SK-N-SH (cell line): ENCODE data around the gene MYH15. TPM values are rescaled to one million over a fixed set of nuclear protein-coding genes. Genes with fewer than 3 reads are reported as not detected.
A peak's percentile ranks its signal among the peaks of the same experiment; 100 is the strongest.

ENCODE experiments used
- CTCF ChIA-PET: fragments of 300-600, 350-600 bp; formaldehyde crosslinking; extraction: SDS; loops from one replicate; lab custom pipeline; 2021; lab: Yijun Ruan, JAX
- POLR2A ChIA-PET: fragments of 350-600 bp; sonication (Branson Sonifier 250); formaldehyde crosslinking; extraction: SDS; loops from one replicate; lab custom pipeline; 2020; ENCODE audit warnings: antibody characterized with exemption, inconsistent platforms; lab: Yijun Ruan, JAX
- DNase-seq: peaks from one replicate; pipeline ENCODE4 v3.0.0; 2012
- H2AFZ ChIP-seq: fragments of 200-600 bp; sonication (generic); 2 replicates; pipeline ENCODE4 v1.8.1; 2016; ENCODE audit warnings: antibody characterized with exemption, mild to moderate bottlenecking, low read depth
- H3F3A ChIP-seq: fragments of 200-600 bp; sonication (generic); replicated peaks from 2 replicates; pipeline ENCODE3; 2016; ENCODE audit warnings: antibody characterized with exemption, mild to moderate bottlenecking; ENCODE audit not compliant: insufficient read depth
- H3K27ac ChIP-seq, 2 experiments: fragments of 200-500 bp in 1 of 2; fragments of 200-600 bp in 1 of 2; sonication (Bioruptor generic) in 1 of 2; sonication (generic), shearing (Covaris generic) in 1 of 2; 2 replicates each; pipeline versions ENCODE4 v1.5.1 to v1.6.1; 2014 to 2016; ENCODE audit warnings: low read depth in 2 of 2, inconsistent platforms in 1 of 2, low read length in 1 of 2, mild to moderate bottlenecking in 1 of 2, mixed read lengths in 1 of 2
- H3K27me3 ChIP-seq: fragments of 200-600 bp; sonication (generic), shearing (Covaris generic); 2 replicates; pipeline ENCODE4 v1.6.1; 2016; ENCODE audit warnings: mixed run types; ENCODE audit not compliant: insufficient read depth
- H3K36me3 ChIP-seq, 2 experiments: fragments of 200-500 bp in 1 of 2; fragments of 200-600 bp in 1 of 2; sonication (Bioruptor generic) in 1 of 2; sonication (generic) in 1 of 2; replicated peaks in 1 of 2; 2 replicates each; pipeline versions ENCODE3 to v1.5.1; 2014 to 2016; ENCODE audit warnings: low read length in 1 of 2, mild to moderate bottlenecking in 1 of 2; ENCODE audit not compliant: insufficient read depth in 2 of 2, control insufficient read depth in 1 of 2
- H3K4me1 ChIP-seq, 2 experiments: fragments of 200-500 bp in 1 of 2; fragments of 200-600 bp in 1 of 2; sonication (Bioruptor generic) in 1 of 2; sonication (generic), shearing (Covaris generic) in 1 of 2; 2 replicates each; pipeline versions ENCODE4 v1.5.1 to v1.6.1; 2014 to 2016; ENCODE audit warnings: low read depth in 1 of 2, low read length in 1 of 2, mixed run types in 1 of 2; ENCODE audit not compliant: insufficient read depth in 2 of 2, control insufficient read depth in 1 of 2
- H3K4me2 ChIP-seq: fragments of 200-600 bp; sonication (generic), shearing (Covaris generic); 2 replicates; pipeline ENCODE4 v1.6.1; 2017; ENCODE audit warnings: mixed run types
- H3K4me3 ChIP-seq, 2 experiments: fragments of 200-500 bp in 1 of 2; fragments of 200-600 bp in 1 of 2; sonication (Bioruptor generic) in 1 of 2; sonication (generic), shearing (Covaris generic) in 1 of 2; 2 replicates each; pipeline versions ENCODE4 v1.5.1 to v1.8.1; 2014 to 2016; ENCODE audit warnings: low read depth in 2 of 2, inconsistent platforms in 1 of 2, low read length in 1 of 2, mild to moderate bottlenecking in 1 of 2, mixed read lengths in 1 of 2, moderate library complexity in 1 of 2
- H3K79me2 ChIP-seq: fragments of 200-600 bp; sonication (generic); 2 replicates; pipeline ENCODE4 v1.8.1; 2017; ENCODE audit warnings: mild to moderate bottlenecking; ENCODE audit not compliant: insufficient read depth
- H3K9ac ChIP-seq: fragments of 200-600 bp; sonication (generic); 2 replicates; pipeline ENCODE4 v1.6.1; 2017; ENCODE audit warnings: mixed run types
- H3K9me2 ChIP-seq: fragments of 200-600 bp; sonication (generic); 2 replicates; pipeline ENCODE4 v1.6.1; 2017; ENCODE audit warnings: mixed run types
- H3K9me3 ChIP-seq: fragments of 200-600 bp; sonication (generic); 2 replicates; pipeline ENCODE4 v1.6.1; 2017; ENCODE audit warnings: mixed run types, mild to moderate bottlenecking, moderate library complexity
- H4K20me1 ChIP-seq: fragments of 200-600 bp; sonication (generic); 2 replicates; pipeline ENCODE4 v1.6.1; 2017; ENCODE audit warnings: mild to moderate bottlenecking, mixed run types; ENCODE audit not compliant: insufficient read depth
- CHD2 ChIP-seq: fragments of 150-350 bp; IDR thresholded peaks from 2 replicates; pipeline ENCODE4 v1.6.1; 2018; ENCODE audit warnings: low read length; ENCODE audit not compliant: partially characterized antibody
- ELF1 ChIP-seq: IDR thresholded peaks from 2 replicates; pipeline ENCODE4 v1.4.0; 2012
- EZH2phosphoT487 ChIP-seq: fragments of 200-600 bp; sonication (generic); IDR thresholded peaks from 2 replicates; pipeline ENCODE4 v1.6.1; 2017; ENCODE audit warnings: low read depth, mixed run types, mild to moderate bottlenecking, antibody characterized with exemption, moderate library complexity, borderline replicate concordance
- FOXJ3 ChIP-seq: sonication (generic); formaldehyde crosslinking; IDR thresholded peaks from 2 replicates; pipeline ENCODE4 v1.5.1; 2020; ENCODE audit warnings: mild to moderate bottlenecking, missing genetic modification reagents
- GABPA ChIP-seq: IDR thresholded peaks from 2 replicates; pipeline ENCODE4 v1.4.0; 2012; ENCODE audit warnings: low read depth, mild to moderate bottlenecking
- MXI1 ChIP-seq: IDR thresholded peaks from 2 replicates; pipeline ENCODE4 v1.6.1; 2012; ENCODE audit warnings: mild to moderate bottlenecking, low read depth, low read length, improper control_type of control experiment
- NFIC ChIP-seq: IDR thresholded peaks from 2 replicates; pipeline ENCODE4 v1.4.0; 2012; ENCODE audit warnings: borderline replicate concordance
- PBX3 ChIP-seq: IDR thresholded peaks from 2 replicates; pipeline ENCODE4; 2012
- POLR2AphosphoS5 ChIP-seq: IDR thresholded peaks from 2 replicates; pipeline ENCODE4 v1.6.1; 2012; ENCODE audit warnings: low read depth, low read length
- RAD21 ChIP-seq: IDR thresholded peaks from 2 replicates; pipeline ENCODE4 v1.6.1; 2012; ENCODE audit warnings: mild to moderate bottlenecking, low read length
- REST ChIP-seq: IDR thresholded peaks from 2 replicates; pipeline ENCODE4 v1.6.1; 2012; ENCODE audit warnings: mild to moderate bottlenecking, low read depth, low read length, moderate library complexity
- TCF12 ChIP-seq: IDR thresholded peaks from 2 replicates; pipeline ENCODE4 v1.4.0; 2012
- USF2 ChIP-seq: fragments of 150-350 bp; IDR thresholded peaks from 2 replicates; pipeline ENCODE4 v1.6.1; 2017; ENCODE audit warnings: antibody characterized with exemption, low read length, low read depth, borderline replicate concordance
- YY1 ChIP-seq: IDR thresholded peaks from 2 replicates; pipeline ENCODE4 v1.4.0; 2012; ENCODE audit warnings: low read depth, mild to moderate bottlenecking
- whole genome bisulfite sequencing: methylation state at CpG from one replicate; pipeline ENCODE4 v1.1.6; 2017; ENCODE audit warnings: low lambda C conversion rate; 5-methylcytosine and 5-hydroxymethylcytosine counted together
- polyA plus RNA-seq, 3 experiments: library from polyadenylated mRNA; depleted of rRNA; stranded (reverse); fragments of >200 nt; gene quantifications; 2 replicates each; pipeline ENCODE4 v1.2.3, GENCODE V29; 2012
- TF ChIP-seq, protein P1 (sequence below): IDR thresholded peaks from 2 replicates; pipeline ENCODE4 v1.4.0; 2012; ENCODE audit warnings: low read depth, borderline replicate concordance

The MYH15 gene
- polyA plus RNA-seq, 1 of the 3 experiments (the other 2 are of a cell fraction): 2.1 TPM

GRCh38 chr3:108338901-108339545, 171.4 kb downstream of the MYH15 start:
- H3K36me3 ChIP-seq: no peaks in the 10 kb centered on the region
- DNase-seq: no peak
- no peaks in the 10 kb centered on the region for H3K4me1 ChIP-seq
- no peaks in the 10 kb centered on the region for H3F3A ChIP-seq
- ChIA-PET POLR2A (no interaction called here), CTCF (interaction anchor here (1.0 to 1.5 kb wide), 2 partner anchors 12 to 67 kb away, joined by 3 to 4 read pairs; no protein-coding TSS in a partner anchor)
- no peak overlapping the region for H2AFZ ChIP-seq
- H3K79me2 ChIP-seq: no peaks in the 10 kb centered on the region
- no peaks in the 10 kb centered on the region for H3K27me3 ChIP-seq
- H3K9ac ChIP-seq: no peak overlapping the region
- TF ChIP-seq TCF12 (no peak), RAD21 (no peak), NFIC (no peak), POLR2AphosphoS5 (no peak), EZH2phosphoT487 (no peak), YY1 (no peak), MXI1 (no peak), ELF1 (no peak), FOXJ3 (no peak), REST (no peak), GABPA (no peak)
- TF ChIP-seq, protein P1, sequence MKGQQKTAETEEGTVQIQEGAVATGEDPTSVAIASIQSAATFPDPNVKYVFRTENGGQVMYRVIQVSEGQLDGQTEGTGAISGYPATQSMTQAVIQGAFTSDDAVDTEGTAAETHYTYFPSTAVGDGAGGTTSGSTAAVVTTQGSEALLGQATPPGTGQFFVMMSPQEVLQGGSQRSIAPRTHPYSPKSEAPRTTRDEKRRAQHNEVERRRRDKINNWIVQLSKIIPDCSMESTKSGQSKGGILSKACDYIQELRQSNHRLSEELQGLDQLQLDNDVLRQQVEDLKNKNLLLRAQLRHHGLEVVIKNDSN: no peak
- H3K9me2 ChIP-seq: no peaks in the 10 kb centered on the region
- no peak overlapping the region for H3K4me3 ChIP-seq
- no peaks in the 10 kb centered on the region for H4K20me1 ChIP-seq
- H3K9me3 ChIP-seq: no peaks in the 10 kb centered on the region
- no peak overlapping the region for H3K4me2 ChIP-seq
- H3K27ac ChIP-seq: no peak overlapping the region

- ChIA-PET POLR2A (no interaction called here), CTCF (interaction anchor here (2.0 kb wide), 1 partner anchor 47 kb away, joined by 4 read pairs; no protein-coding TSS in a partner anchor)
- Histone ChIP-seq H3K27me3 (no peaks in the 10 kb centered on the region), H3F3A (no peaks in the 10 kb centered on the region), H3K79me2 (no peaks in the 10 kb centered on the region), H3K4me1 (no peaks in the 10 kb centered on the region), H3K9me3 (no peaks in the 10 kb centered on the region), H3K9ac (no peak overlapping the region), H3K36me3 (no peaks in the 10 kb centered on the region), H3K4me2 (no peak overlapping the region), H3K4me3 (no peak overlapping the region), H3K9me2 (no peaks in the 10 kb centered on the region), H3K27ac (no peak overlapping the region), H2AFZ (no peak overlapping the region), H4K20me1 (no peaks in the 10 kb centered on the region)
- 56% methylated on average over 1 of the region's 1 CpG for WGBS
- no peak for DNase-seq
- TF ChIP-seq CHD2 (no peak), PBX3 (0 out of 2 replicates have a peak, but pooled peaks have one; percentile 15), YY1 (no peak), REST (peak; percentile 75), USF2 (no peak)
- TF ChIP-seq, protein P1: no peak
Measured at GRCh38 chr3:108334701-108335100, 175.7 kb downstream of the MYH15 start.
